ENCODE data around the gene EFNA1.

The EFNA1 gene

DNA sequence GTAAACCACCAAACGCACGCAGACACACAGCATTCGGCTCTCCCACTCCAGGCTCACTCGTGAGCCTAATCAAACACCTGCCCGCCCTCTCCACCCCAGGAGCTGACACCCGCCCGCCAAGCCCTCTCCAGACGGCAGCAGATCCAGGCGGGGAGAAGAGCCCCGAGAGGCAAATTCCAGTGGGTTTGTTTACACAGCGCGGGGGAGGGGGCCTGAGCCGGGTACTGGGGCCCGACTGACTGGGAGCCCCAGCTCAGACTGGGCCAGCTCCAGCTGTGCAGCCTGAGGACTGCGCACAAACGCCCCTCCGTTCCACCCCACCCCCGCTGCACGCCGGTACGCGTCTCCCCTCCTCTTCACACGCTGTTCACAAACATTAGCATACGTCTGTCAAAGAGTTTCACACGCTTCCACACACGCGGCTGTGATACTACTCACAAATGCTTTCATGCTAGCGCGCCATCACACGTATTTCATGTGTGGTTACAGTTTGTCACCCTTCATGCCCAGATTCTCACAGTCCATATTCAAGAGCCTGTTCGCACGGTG is 1.0 kb upstream of the EFNA1 start:
- H2AFZ ChIP-seq (ENCODE audit: low read length): no peak overlapping the region
- no peaks in the 10 kb centered on the region for H3K9me2 ChIP-seq (replicated peaks; ENCODE audit: insufficient read depth, low read length)
- H3K4me1 ChIP-seq (ENCODE audit: low read length): peaks cover 5% of the 10 kb centered on the region; the same call in 1 of the 2 replicates
- no peaks in the 10 kb centered on the region for H3K36me3 ChIP-seq (replicated peaks; ENCODE audit: insufficient read depth, low read length)
- peaks cover 97% of the 10 kb centered on the region for H3K27me3 ChIP-seq (replicated peaks; ENCODE audit: insufficient read depth, low read length)
- no peak overlapping the region for H3K9ac ChIP-seq (ENCODE audit: low read length)
- H3K4me2 ChIP-seq (ENCODE audit: low read depth, low read length): peak overlapping the region; percentile 92; the same call in 1 of the 2 replicates
- H3K4me3 ChIP-seq (ENCODE audit: low read length): peak overlapping the region; percentile 47; the same call in 1 of the 2 replicates
- H3K79me2 ChIP-seq (ENCODE audit: low read length): no peaks in the 10 kb centered on the region
- H3K27ac ChIP-seq (ENCODE audit: low read length): no peak overlapping the region
- no peaks in the 10 kb centered on the region for H3K9me3 ChIP-seq (replicated peaks; ENCODE audit: insufficient read depth, low read length)
- TF ChIP-seq, protein P1, sequence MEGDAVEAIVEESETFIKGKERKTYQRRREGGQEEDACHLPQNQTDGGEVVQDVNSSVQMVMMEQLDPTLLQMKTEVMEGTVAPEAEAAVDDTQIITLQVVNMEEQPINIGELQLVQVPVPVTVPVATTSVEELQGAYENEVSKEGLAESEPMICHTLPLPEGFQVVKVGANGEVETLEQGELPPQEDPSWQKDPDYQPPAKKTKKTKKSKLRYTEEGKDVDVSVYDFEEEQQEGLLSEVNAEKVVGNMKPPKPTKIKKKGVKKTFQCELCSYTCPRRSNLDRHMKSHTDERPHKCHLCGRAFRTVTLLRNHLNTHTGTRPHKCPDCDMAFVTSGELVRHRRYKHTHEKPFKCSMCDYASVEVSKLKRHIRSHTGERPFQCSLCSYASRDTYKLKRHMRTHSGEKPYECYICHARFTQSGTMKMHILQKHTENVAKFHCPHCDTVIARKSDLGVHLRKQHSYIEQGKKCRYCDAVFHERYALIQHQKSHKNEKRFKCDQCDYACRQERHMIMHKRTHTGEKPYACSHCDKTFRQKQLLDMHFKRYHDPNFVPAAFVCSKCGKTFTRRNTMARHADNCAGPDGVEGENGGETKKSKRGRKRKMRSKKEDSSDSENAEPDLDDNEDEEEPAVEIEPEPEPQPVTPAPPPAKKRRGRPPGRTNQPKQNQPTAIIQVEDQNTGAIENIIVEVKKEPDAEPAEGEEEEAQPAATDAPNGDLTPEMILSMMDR (IDR thresholded peaks at IDR 0.05; ENCODE audit: low read length): no peak
- H3F3A ChIP-seq (ENCODE audit: insufficient read depth, low read length): no peaks in the 10 kb centered on the region
- DNase-seq: no peak
- no peaks in the 10 kb centered on the region for H4K20me1 ChIP-seq (ENCODE audit: insufficient read depth, low read length)

DNA sequence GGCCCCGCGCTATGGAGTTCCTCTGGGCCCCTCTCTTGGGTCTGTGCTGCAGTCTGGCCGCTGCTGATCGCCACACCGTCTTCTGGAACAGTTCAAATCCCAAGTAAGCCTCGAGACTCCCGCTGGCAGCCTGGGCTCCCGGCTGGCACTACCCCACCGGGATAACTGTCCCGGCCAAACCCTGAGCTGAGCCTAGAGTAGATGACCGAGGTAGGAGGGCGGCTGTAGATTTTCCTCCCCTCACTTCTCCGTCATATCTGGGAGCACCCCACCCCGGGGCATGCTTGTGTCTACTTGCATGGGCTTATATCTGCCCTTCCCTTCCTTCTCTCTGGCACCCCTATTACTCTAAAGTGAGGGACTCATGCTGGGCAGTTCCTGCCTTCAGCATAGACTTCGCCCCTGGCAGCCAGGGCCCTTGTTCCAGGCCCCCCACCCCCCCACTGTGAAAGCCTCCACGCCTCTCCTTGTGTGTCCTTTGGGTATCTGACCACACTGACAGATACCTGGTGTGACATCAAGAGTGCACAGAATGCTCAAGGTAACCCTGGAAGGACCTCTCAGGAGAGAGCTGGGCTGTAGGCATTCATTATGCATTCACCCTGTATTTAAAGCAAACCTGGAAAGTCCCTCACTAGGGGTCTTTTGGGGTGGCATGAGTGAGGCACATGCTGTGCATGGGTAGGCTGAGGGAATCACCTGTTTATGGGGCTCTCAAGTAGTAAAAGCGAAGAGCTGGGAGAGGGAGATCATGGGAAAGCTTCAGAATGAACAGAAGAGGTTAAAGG is 485 bp downstream of the EFNA1 start:
- Histone ChIP-seq H3K4me3 (ENCODE audit: low read length) (peak overlapping the region; percentile 44), H3K36me3 (replicated peaks; ENCODE audit: insufficient read depth, low read length) (no peaks in the 10 kb centered on the region), H3K4me2 (ENCODE audit: low read depth, low read length) (peak overlapping the region; percentile 92), H3K27ac (ENCODE audit: low read length) (no peak overlapping the region), H3F3A (ENCODE audit: insufficient read depth, low read length) (no peaks in the 10 kb centered on the region), H3K9me2 (replicated peaks; ENCODE audit: insufficient read depth, low read length) (no peaks in the 10 kb centered on the region), H4K20me1 (ENCODE audit: insufficient read depth, low read length) (no peaks in the 10 kb centered on the region), H3K27me3 (replicated peaks; ENCODE audit: insufficient read depth, low read length) (peaks cover 82% of the 10 kb centered on the region), H3K9me3 (replicated peaks; ENCODE audit: insufficient read depth, low read length) (no peaks in the 10 kb centered on the region), H2AFZ (ENCODE audit: low read length) (peak overlapping the region; percentile 52; the same call in 1 of the 2 replicates), H3K9ac (ENCODE audit: low read length) (no peak overlapping the region), H3K4me1 (ENCODE audit: low read length) (peaks cover 5% of the 10 kb centered on the region; the same call in 1 of the 2 replicates), H3K79me2 (ENCODE audit: low read length) (no peaks in the 10 kb centered on the region)
- DNase-seq: no peak
- TF ChIP-seq EZH2phosphoT487 (IDR thresholded peaks at IDR 0.05; ENCODE audit: low read length) (no peak; the same call in 1 of the 2 replicates), EZH2 (optimal IDR thresholded peaks at IDR 0.05; ENCODE audit: low read depth, low read length) (peak; percentile 93)

DNA sequence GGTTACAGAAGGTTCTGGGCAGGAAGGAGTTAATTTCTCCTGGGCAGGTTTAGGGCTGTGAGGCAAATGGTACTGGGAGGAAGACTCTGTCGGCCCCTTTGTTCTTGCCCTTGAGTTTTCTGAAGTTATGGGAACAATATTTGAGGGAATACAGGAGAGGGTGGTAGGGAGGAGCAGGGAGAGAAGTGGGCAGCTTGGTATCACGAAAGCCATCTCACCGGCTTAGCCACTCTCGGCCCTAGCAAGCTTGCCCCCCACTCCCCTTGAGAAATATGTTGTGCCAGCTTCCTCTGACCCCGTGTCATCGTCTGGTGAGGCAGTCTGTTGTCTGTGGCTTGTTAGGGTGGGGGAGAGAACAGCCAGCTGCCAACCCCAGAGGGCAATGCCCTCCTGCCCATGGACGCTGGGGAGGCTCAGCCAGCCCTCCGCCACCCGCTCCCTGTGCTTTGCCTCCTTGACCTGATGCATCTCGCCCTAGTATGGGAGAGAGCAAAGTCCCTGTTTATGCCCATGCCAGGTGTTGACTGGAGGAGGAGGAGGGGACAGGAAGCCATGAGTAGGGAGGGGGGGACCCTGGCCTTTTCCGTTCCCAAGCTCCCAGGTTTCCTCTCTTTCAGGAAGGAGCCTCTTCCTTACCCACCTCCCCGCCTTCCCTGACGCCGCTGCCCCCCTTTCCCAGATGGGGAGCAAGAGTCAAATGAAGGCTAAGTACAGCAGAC is 1.2 kb downstream of the EFNA1 start:
- Histone ChIP-seq H4K20me1 (ENCODE audit: insufficient read depth, low read length) (no peaks in the 10 kb centered on the region), H3F3A (ENCODE audit: insufficient read depth, low read length) (no peaks in the 10 kb centered on the region), H3K4me2 (ENCODE audit: low read depth, low read length) (no peak overlapping the region), H3K4me1 (ENCODE audit: low read length) (peaks cover 5% of the 10 kb centered on the region; the same call in 1 of the 2 replicates), H3K9ac (ENCODE audit: low read length) (no peak overlapping the region), H3K9me3 (replicated peaks; ENCODE audit: insufficient read depth, low read length) (no peaks in the 10 kb centered on the region), H3K36me3 (replicated peaks; ENCODE audit: insufficient read depth, low read length) (no peaks in the 10 kb centered on the region), H3K79me2 (ENCODE audit: low read length) (no peaks in the 10 kb centered on the region), H2AFZ (ENCODE audit: low read length) (no peak overlapping the region), H3K27me3 (replicated peaks; ENCODE audit: insufficient read depth, low read length) (peaks cover 74% of the 10 kb centered on the region), H3K9me2 (replicated peaks; ENCODE audit: insufficient read depth, low read length) (no peaks in the 10 kb centered on the region), H3K4me3 (ENCODE audit: low read length) (no peak overlapping the region), H3K27ac (ENCODE audit: low read length) (no peak overlapping the region)
- TF ChIP-seq, protein P1 (IDR thresholded peaks at IDR 0.05; ENCODE audit: low read length): no peak
- no peak for TF ChIP-seq EZH2 (optimal IDR thresholded peaks at IDR 0.05; ENCODE audit: low read depth, low read length)
- DNase-seq: no peak
